GM23248 (cell line): ENCODE measurements around the gene C16orf54.

Experiments used
- EZH2 ChIP-seq: fragments of 200-600 bp; sonication (generic); IDR thresholded peaks from 2 replicates; pipeline ENCODE4 v1.6.1; 2018; ENCODE audit warnings: antibody characterized with exemption, mild to moderate bottlenecking; ENCODE audit not compliant: insufficient read depth, poor library complexity, severe bottlenecking
- EZH2phosphoT487 ChIP-seq: fragments of 200-600 bp; sonication (generic); IDR thresholded peaks from 2 replicates; pipeline ENCODE4 v1.6.1; 2018; ENCODE audit warnings: antibody characterized with exemption, moderate library complexity, mild to moderate bottlenecking, low read depth; ENCODE audit not compliant: insufficient read depth

DNA sequence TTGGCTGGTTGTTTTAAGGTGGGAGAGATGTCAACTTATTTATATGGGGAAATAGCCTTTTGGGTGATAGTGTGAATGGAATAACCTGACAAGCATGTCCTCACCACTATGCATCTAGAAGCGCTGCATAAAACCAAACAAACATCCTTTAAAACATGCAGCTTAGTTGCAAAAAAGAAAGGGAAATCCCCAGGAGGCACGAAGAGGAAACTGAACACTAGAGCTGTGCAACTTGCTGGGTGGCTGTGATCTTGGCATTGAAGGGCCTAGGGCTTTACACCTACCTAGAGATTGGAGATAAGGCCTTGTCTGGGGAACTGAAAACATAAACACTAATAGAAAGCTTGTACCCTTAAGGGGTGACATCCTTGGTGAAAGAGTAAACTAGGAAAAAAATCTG is 7.3 kb downstream of the C16orf54 start:
- TF ChIP-seq EZH2phosphoT487 (no peak), EZH2 (no peak)
